Lower leg skin (tissue), 4 donors: ENCODE results near the gene DNMBP. TPM values are rescaled to one million over a fixed set of nuclear protein-coding genes. Genes with fewer than 3 reads are reported as not detected.
"Not testable (repeated sequence)": the region's sequence is repeated elsewhere in the genome, so short reads cannot be mapped to it uniquely, and the experiment has no call there.

Source experiments
- DNase-seq, 2 donors: peaks; one replicate each; pipeline ENCODE4 v3.0.0-alpha.2; 2019; ENCODE audit warnings: low spot score in 2 of 2
- H3K4me3 ChIP-seq: fragments of 200-600 bp; sonication (generic); 2 replicates; pipeline ENCODE4 v1.5.1; 2017; ENCODE audit warnings: mild to moderate bottlenecking, low read depth; ENCODE audit not compliant: poor library complexity, severe bottlenecking
- CTCF ChIP-seq, 3 donors: fragments of 450-650 bp; IDR thresholded peaks; one replicate each; pipeline ENCODE4 v1.5.1; 2016; ENCODE audit warnings: antibody characterized with exemption in 3 of 3, mild to moderate bottlenecking in 3 of 3, moderate library complexity in 2 of 3
- POLR2A ChIP-seq, 2 donors: fragments of 450-650 bp; IDR thresholded peaks; one replicate each; pipeline ENCODE4 v1.6.1; 2016 to 2017; ENCODE audit warnings: antibody characterized with exemption in 2 of 2, mild to moderate bottlenecking in 1 of 2, moderate library complexity in 1 of 2
- WGBS, 2 donors: methylation state at CpG; one replicate each; pipeline ENCODE4 v1.1.5; 2018; 5-methylcytosine and 5-hydroxymethylcytosine counted together
- intact Hi-C: fragments of 100-400 bp; cut with DNase I; formaldehyde crosslinking; loops from one replicate; pipeline ENCODE4 v1.15.0; 2023; ENCODE audit warnings: low total_unique reads
- total RNA-seq, 4 donors: library from RNA; depleted of rRNA; stranded (reverse); fragments of >200 nt; gene quantifications; one replicate each; pipeline ENCODE4 v1.1.0, GENCODE V29; 2016

Gene DNMBP
- total RNA-seq, 4 donors from 2014 or later, result 39.8 to 78.0 (median 61.9) TPM

DNA sequence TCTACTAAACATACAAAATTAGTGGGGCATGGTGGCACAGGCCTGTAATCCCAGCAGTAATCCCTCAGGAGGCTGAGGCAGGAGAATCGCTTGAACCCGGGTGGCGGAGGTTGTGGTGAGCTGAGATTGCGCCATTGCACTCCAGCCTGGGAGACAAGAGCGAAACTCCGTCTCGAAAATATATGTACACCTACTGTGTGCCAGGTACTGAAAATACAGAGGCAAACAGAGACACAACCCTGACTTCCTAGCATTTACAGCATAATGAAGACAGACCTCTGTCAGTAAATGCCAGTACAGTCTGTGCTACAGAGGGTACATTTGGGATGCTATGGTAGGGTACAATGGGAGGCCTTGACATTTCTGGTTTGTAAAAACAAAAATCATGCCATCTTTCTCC, 160.7 kb downstream of the DNMBP start:
- no peak for DNase-seq
- WGBS, 2 donors, result 95 to 96% methylated on average over 7 of the region's 7 CpGs
- intact Hi-C loops, result loop anchor here (5.0 kb wide), 1 partner anchor 198 kb away; no protein-coding TSS in a partner anchor
- H3K4me3 ChIP-seq, result no peak overlapping the region
- TF ChIP-seq POLR2A (IDR thresholded peaks at IDR 0.05), result no peak

DNA sequence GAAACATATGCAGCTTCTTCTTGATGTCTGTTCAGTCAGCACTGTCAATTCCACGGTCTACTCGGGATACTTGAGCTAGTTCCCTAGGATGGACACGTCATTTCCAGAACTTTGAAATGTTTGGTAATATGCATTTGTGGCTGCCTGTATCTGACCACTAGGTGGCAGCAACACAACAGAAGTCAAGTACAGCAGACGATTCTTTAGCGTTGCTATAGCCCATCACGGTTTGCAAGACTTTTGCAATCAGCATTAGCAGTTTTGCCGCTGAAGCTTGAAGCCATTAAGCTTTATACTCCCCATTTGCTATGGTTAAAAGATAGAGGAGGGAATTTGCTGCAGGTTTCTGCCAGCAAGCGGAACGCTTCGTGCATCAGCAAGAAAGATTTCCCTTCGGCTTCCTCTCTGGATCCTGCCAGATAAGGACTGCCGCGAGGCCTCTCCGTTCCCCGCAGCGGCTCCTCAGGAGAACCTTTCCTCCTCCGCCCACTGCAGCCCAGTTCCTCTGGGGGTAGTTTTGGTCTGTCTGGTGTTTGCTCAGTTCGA, 163.8 kb downstream of the DNMBP start:
- WGBS, 2 donors, result 5 to 11% methylated on average over 18 of the region's 18 CpGs
- H3K4me3 ChIP-seq, result no peak overlapping the region
- intact Hi-C loops, result loop anchor here (5.0 kb wide), 1 partner anchor 201 kb away; no protein-coding TSS in a partner anchor
- DNase-seq, result peak; percentile 87 to 93
- TF ChIP-seq POLR2A (IDR thresholded peaks at IDR 0.05) (no peak), CTCF (IDR thresholded peaks at IDR 0.05) (peak in 1 of 3 donors; percentile 53)

- no peak for DNase-seq
- WGBS, 2 donors, result 78 to 81% methylated on average over 6 of the region's 6 CpGs
- TF ChIP-seq POLR2A (IDR thresholded peaks at IDR 0.05) (no peak), CTCF (IDR thresholded peaks at IDR 0.05) (no peak)
- intact Hi-C loops, result no loop called here
- H3K4me3 ChIP-seq, result no peak overlapping the region
These were observed 165.3 kb downstream of the DNMBP start for GRCh38 chr10:99844433-99844955.

DNA sequence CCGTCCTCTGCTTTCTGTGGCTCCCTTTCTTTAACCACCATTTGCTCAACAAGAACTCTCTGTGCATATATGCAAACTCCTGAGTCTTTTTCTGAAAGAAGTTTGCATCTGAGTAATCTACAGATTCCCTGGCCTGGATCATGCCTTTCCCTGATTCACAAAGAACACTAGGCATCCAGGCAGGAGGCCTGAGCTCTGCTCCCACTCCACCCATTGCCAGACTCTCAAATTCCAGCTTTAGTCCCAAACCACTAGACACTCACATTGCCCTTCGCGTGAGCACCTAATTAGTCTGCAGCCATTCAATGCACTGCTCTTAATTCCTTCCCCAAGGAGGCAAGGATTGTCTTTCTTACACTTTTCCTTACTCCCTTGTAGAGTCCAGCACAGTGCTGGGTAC, 166.4 kb downstream of the DNMBP start:
- no peak for TF ChIP-seq CTCF (IDR thresholded peaks at IDR 0.05)
- TF ChIP-seq POLR2A (IDR thresholded peaks at IDR 0.05), result no peak
- WGBS, 2 donors, result 79 to 89% methylated on average over 3 of the region's 3 CpGs
- DNase-seq, result no peak
- intact Hi-C loops, result no loop called here
- no peak overlapping the region for H3K4me3 ChIP-seq

GRCh38 chr10:99841746-99842145, 168.0 kb downstream of the DNMBP start:
- H3K4me3 ChIP-seq, result no peak overlapping the region
- TF ChIP-seq CTCF (IDR thresholded peaks at IDR 0.05) (no peak), POLR2A (IDR thresholded peaks at IDR 0.05) (no peak)
- intact Hi-C loops, result no loop called here
- no peak for DNase-seq
- WGBS, 2 donors, result 86 to 87% methylated on average over 7 of the region's 7 CpGs

- DNase-seq, H3K4me3 ChIP-seq, intact Hi-C loops: not testable (repeated sequence)
- 89 to 94% methylated on average over 2 of the region's 2 CpGs for WGBS, 2 donors
These were observed 168.9 kb downstream of the DNMBP start for GRCh38 chr10:99840859-99841258.

- TF ChIP-seq POLR2A (IDR thresholded peaks at IDR 0.05) (no peak), CTCF (IDR thresholded peaks at IDR 0.05) (no peak)
- H3K4me3 ChIP-seq, result no peak overlapping the region
- 46 to 59% methylated on average over 2 of the region's 2 CpGs for WGBS, 2 donors
- DNase-seq, result no peak
- intact Hi-C loops, result no loop called here
These were observed 173.0 kb downstream of the DNMBP start for GRCh38 chr10:99836711-99837110.
